ENCODE results near the gene UBR4. TPM values are rescaled to one million over a fixed set of nuclear protein-coding genes. Genes with fewer than 3 reads are reported as not detected.
A peak's percentile ranks its signal among the peaks of the same experiment; 100 is the strongest.

The UBR4 gene
- total RNA-seq, 3 donors from 2014 or later: 108 to 159 (median 128) TPM

DNA sequence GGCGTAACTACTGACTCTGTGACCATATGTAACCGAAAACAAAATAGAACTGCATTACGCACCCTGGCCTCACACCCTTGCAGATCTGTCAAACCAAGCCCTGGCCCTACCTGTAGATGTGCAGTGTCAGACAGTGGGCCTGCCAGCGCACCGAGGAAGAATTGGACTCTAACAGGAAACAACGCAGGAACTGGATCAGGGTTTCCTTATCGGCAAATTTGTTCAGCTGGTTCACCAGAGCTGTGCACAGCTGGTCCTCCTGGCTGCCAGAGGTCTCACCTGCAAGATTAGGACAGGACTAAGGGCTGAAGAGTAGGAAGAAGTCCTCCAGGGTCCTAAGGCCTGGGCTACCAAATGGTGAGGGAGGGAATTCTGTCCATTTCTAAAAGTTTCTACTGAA is 90.0 kb downstream of the UBR4 start:
- TF ChIP-seq, protein P1, sequence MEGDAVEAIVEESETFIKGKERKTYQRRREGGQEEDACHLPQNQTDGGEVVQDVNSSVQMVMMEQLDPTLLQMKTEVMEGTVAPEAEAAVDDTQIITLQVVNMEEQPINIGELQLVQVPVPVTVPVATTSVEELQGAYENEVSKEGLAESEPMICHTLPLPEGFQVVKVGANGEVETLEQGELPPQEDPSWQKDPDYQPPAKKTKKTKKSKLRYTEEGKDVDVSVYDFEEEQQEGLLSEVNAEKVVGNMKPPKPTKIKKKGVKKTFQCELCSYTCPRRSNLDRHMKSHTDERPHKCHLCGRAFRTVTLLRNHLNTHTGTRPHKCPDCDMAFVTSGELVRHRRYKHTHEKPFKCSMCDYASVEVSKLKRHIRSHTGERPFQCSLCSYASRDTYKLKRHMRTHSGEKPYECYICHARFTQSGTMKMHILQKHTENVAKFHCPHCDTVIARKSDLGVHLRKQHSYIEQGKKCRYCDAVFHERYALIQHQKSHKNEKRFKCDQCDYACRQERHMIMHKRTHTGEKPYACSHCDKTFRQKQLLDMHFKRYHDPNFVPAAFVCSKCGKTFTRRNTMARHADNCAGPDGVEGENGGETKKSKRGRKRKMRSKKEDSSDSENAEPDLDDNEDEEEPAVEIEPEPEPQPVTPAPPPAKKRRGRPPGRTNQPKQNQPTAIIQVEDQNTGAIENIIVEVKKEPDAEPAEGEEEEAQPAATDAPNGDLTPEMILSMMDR (IDR thresholded peaks at IDR 0.05): no peak
- ATAC-seq (no peak), DNase-seq (no peak)
- intact Hi-C loops (cut with DNase I, micrococcal nuclease): no loop called here
- Histone ChIP-seq H3K4me1 (ENCODE audit: low read depth) (peaks cover 9% of the 10 kb centered on the region), H3K9me3 (no peaks in the 10 kb centered on the region), H3K36me3 (ENCODE audit: low read depth) (peaks cover 44% of the 10 kb centered on the region), H3K4me3 (no peak overlapping the region)

DNA sequence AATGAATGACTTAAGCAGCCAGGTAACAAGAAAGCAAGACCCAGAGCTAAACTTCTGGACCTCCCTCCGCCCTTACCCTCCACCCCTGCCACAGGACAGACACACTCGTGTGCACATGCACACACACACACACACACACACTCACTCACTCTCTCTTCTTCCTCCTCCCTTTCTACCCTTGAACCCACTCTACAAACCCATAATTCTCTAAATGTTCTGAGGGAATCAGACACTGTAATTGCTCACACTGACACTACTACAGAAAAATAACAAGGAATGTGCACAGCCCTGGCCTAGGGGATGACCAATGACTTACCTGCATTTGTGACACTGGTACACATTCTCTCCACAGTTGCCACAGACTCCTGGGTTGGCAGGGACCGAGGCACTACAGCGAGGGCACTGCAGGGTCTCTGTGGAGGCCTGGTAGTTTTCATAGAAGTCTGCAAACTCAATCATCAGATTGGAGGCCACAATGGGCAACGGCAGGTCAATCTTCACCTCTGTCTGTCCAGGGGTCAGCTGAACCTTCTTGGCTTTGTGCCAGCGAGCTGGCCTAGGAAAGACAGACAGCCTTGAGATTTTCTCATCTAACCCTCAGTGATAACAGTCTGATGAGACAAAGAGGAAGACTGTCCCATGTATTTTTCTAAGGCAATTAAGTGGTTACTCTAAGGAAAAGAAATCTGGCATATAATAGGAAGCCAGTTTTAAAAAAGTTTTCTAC is 94.8 kb downstream of the UBR4 start:
- DNase-seq: no peak
- TF ChIP-seq, protein P1 (IDR thresholded peaks at IDR 0.05): no peak
- no peak for ATAC-seq
- intact Hi-C loops (cut with DNase I, micrococcal nuclease): no loop called here
- Histone ChIP-seq H3K36me3 (ENCODE audit: low read depth) (peaks cover 48% of the 10 kb centered on the region), H3K4me3 (no peak overlapping the region), H3K9me3 (no peaks in the 10 kb centered on the region), H3K4me1 (ENCODE audit: low read depth) (no peaks in the 10 kb centered on the region)

DNA sequence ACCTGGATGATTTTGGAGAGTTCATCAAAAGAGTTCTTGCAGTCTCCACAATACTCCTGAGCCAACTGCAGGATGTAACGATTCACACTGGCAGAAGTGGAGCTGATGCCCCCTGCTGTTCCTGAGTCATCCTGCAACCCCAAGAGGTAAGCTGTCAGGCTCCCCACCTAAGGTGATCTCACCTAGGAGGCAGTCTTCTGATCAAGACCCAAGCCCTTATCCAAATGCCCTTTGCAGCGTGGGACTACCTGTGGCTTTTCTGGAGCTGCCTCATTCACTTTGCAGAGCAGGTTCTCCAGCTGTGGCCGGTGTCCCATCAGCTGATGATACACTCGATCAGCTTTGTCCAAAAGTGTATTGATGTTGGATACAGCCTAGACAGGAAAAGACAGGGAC is 96.4 kb downstream of the UBR4 start:
- Histone ChIP-seq H3K36me3 (ENCODE audit: low read depth) (peaks cover 40% of the 10 kb centered on the region), H3K4me3 (no peak overlapping the region), H3K4me1 (ENCODE audit: low read depth) (no peaks in the 10 kb centered on the region), H3K9me3 (no peaks in the 10 kb centered on the region)
- intact Hi-C loops (cut with DNase I, micrococcal nuclease): no loop called here
- ATAC-seq (peak; percentile 84), DNase-seq (peak in 2 of 3 donors; percentile 46 to 62)
- TF ChIP-seq, protein P1 (IDR thresholded peaks at IDR 0.05): no peak

DNA sequence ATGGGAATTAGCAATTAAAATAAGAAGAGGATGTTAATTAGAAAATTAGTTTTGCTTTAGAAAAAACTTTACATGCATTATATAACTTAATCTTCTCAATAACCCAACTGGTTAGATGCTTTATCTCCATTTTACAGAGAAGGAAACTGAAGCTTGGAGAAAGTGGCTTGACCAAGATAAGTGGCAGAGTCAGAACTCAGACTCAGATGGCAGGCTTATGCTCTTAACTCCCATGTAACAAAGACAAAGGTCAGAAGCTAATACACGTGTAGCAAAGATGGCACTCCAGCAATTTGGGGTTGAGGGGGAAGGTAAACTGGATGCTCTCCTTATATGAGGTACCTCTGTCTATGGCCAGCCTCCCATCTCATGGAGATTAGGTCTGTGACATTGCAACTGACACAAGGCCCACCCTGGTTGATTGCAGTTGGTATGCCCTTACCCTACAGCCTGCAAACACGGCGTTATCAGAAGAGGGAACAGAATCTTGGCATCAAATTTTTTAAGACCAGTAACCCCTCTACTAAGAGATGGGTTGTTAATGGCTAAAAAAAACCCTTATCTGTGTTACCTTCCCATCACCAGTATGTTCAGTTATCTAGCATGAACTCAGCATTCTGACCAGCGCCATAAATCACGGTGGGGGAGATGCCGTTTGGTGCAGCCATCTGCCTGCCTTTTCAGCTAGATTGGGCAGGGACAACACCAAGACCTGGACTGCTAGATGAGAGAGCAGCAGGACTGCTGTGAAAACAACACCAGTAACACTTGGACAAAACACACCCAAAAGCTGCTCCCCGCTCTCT is 97.0 kb downstream of the UBR4 start:
- Histone ChIP-seq H3K36me3 (ENCODE audit: low read depth) (peaks cover 37% of the 10 kb centered on the region), H3K4me3 (no peak overlapping the region), H3K9me3 (no peaks in the 10 kb centered on the region), H3K4me1 (ENCODE audit: low read depth) (no peaks in the 10 kb centered on the region)
- DNase-seq (no peak), ATAC-seq (no peak)
- intact Hi-C loops (cut with DNase I, micrococcal nuclease): no loop called here
- TF ChIP-seq, protein P1 (IDR thresholded peaks at IDR 0.05): no peak

DNA sequence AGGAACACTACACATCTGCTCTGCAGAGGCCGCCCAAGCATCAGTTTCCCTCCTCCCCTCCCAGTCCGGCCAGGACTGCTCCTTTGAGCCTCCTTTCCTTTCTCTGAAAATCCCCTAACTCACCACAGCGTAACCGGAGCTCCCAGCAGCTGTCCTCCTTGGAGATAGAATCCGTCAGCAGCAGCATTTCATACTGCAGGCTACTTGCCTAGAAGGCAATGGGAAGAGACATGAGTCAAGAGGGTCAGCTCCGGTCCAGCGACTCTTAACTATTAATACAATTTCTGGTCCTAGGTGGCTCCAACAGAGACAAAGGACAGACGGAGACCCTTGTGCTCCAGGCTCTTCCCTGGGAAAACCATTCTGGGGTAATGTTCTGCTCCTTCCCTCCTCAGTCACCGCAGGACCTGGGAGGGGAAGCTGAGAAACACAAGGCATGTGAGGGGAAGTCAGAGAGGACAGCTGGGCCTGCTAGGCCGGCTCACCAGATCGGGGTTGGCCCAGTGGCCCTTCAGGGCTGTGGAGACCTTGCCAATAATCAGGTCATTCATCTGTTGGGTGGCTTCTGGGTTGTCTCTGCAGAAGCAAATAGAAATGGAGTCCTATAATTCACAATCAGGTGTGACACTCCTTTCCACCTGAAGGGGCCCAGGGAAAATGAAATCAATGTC is 99.7 kb downstream of the UBR4 start:
- Histone ChIP-seq H3K4me3 (no peak overlapping the region), H3K36me3 (ENCODE audit: low read depth) (peaks cover 34% of the 10 kb centered on the region), H3K4me1 (ENCODE audit: low read depth) (no peaks in the 10 kb centered on the region), H3K9me3 (no peaks in the 10 kb centered on the region)
- TF ChIP-seq, protein P1 (IDR thresholded peaks at IDR 0.05): no peak
- intact Hi-C loops (cut with DNase I, micrococcal nuclease): no loop called here
- ATAC-seq (no peak), DNase-seq (no peak)
